Testis (tissue), 3 donors: ENCODE results near the gene C5orf15. TPM values are rescaled to one million over a fixed set of nuclear protein-coding genes. Genes with fewer than 3 reads are reported as not detected.

Experiments used
- DNase-seq: peaks from one replicate; pipeline ENCODE4 v3.0.0-alpha.2; 2019
- H3K27ac ChIP-seq, 2 donors: fragments of 200-600 bp; sonication (generic); one replicate each; pipeline ENCODE4 v1.5.1; 2019
- H3K27me3 ChIP-seq: fragments of 200-600 bp; sonication (generic); one replicate; pipeline ENCODE4 v1.5.1; 2019
- H3K36me3 ChIP-seq: fragments of 200-600 bp; sonication (generic); one replicate; pipeline ENCODE4 v1.5.1; 2017; ENCODE audit warnings: low read depth; ENCODE audit errors: missing control alignments
- H3K4me1 ChIP-seq: fragments of 200-600 bp; sonication (generic); one replicate; pipeline ENCODE4 v1.5.1; 2019
- H3K4me3 ChIP-seq, 2 donors: fragments of 200-600 bp; sonication (generic); one replicate each; pipeline ENCODE4 v1.5.1; 2017 to 2019
- H3K9me3 ChIP-seq: fragments of 200-600 bp; sonication (generic); one replicate; pipeline ENCODE4 v1.5.1; 2017
- CTCF ChIP-seq, 3 experiments: fragments of 450-650 bp in 2 of 3; fragments of 200-600 bp in 1 of 3; sonication (generic) in 1 of 3; IDR thresholded peaks; one replicate each; pipeline ENCODE4 v1.5.1; 2016 to 2019; ENCODE audit warnings: antibody characterized with exemption in 3 of 3, mild to moderate bottlenecking in 2 of 3, moderate library complexity in 1 of 3
- POLR2A ChIP-seq: fragments of 450-650 bp; IDR thresholded peaks from one replicate; pipeline ENCODE4 v1.6.1; 2017; ENCODE audit warnings: antibody characterized with exemption, mild to moderate bottlenecking, moderate library complexity
- WGBS, 2 donors: methylation state at CpG; one replicate each; pipeline ENCODE4 v1.1.5; 2018; 5-methylcytosine and 5-hydroxymethylcytosine counted together
- intact Hi-C: fragments of 100-400 bp; cut with DNase I; formaldehyde crosslinking; loops from one replicate; pipeline ENCODE4 v1.15.1; 2023; ENCODE audit warnings: low total_unique reads
- polyA plus RNA-seq: library from polyadenylated mRNA; stranded (reverse); fragments of 350-450 nt; fragmentation: Illumina TruSeq; extraction: RNeasy Lipid Tissue Mini Kit (QIAGEN cat#74804); gene quantifications from one replicate; pipeline ENCODE4 v1.2.3, GENCODE V29; 2014; ENCODE audit warnings: low read depth, low replicate concordance; ENCODE audit not compliant: insufficient read depth
- total RNA-seq, 2 donors: library from RNA; depleted of rRNA; stranded (reverse); fragments of >200 nt; gene quantifications; one replicate each; pipeline ENCODE4 v1.2.3, GENCODE V29; 2016

C5orf15 gene
- total and polyA plus RNA-seq, 3 donors from 2014 or later: 44.8 to 65.1 (median 62.9) TPM

- no peak for TF ChIP-seq POLR2A
- H3K27ac ChIP-seq: no peak overlapping the region
- H3K9me3 ChIP-seq: no peaks in the 10 kb centered on the region
- intact Hi-C loops: no loop called here
- DNase-seq: no peak
- no peaks in the 10 kb centered on the region for H3K36me3 ChIP-seq
- WGBS, 2 donors: 82 to 92% methylated on average over 10 of the region's 10 CpGs
- H3K27me3 ChIP-seq: no peaks in the 10 kb centered on the region
- no peaks in the 10 kb centered on the region for H3K4me1 ChIP-seq
- no peak overlapping the region for H3K4me3 ChIP-seq
Measured at GRCh38 chr5:133966090-133966489, 2.3 kb downstream of the C5orf15 start.

GRCh38 chr5:133963493-133964128 lies 4.8 kb downstream of the C5orf15 start:
- WGBS, 2 donors: 94 to 96% methylated on average over 2 of the region's 2 CpGs
- no peak overlapping the region for H3K27ac ChIP-seq
- intact Hi-C loops: no loop called here
- H3K4me1 ChIP-seq: no peaks in the 10 kb centered on the region
- H3K4me3 ChIP-seq: no peak overlapping the region
- no peak for DNase-seq
- H3K9me3 ChIP-seq: no peaks in the 10 kb centered on the region
- H3K27me3 ChIP-seq: no peaks in the 10 kb centered on the region
- TF ChIP-seq CTCF (IDR thresholded peaks at IDR 0.05) (no peak), POLR2A (no peak)
- no peaks in the 10 kb centered on the region for H3K36me3 ChIP-seq

DNA sequence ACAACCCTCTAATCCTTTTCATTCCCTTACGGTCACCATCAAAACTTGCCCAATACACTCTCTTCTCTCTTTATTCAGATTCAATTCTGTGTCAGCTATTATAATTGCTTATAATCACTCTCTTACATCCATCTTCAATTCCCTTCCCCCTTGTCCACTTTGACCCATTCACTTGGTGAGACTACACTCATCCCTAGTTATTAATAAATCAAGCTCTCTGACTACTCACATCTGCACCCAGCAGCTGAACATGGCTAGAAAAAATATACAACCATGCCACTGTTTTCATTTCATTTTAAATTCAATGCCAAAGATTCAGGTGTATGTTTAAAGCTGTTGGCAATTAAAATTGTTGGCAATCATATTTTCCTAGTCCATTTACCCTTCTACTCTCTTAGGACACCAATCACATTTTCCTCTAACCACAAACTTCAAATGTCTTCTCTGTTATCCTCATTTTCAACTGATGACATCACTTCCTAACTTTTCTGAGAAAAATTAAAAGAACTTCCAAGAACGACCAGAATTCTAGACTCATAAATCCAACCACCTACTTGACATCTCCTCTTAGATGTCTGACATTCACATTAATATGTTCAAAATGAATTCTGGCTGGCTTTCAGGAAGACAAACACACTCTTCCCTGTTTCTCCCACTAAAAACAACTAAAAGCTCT lies 5.5 kb downstream of the C5orf15 start:
- no peak overlapping the region for H3K27ac ChIP-seq
- 66 to 68% methylated on average over 2 of the region's 2 CpGs for WGBS, 2 donors

DNA sequence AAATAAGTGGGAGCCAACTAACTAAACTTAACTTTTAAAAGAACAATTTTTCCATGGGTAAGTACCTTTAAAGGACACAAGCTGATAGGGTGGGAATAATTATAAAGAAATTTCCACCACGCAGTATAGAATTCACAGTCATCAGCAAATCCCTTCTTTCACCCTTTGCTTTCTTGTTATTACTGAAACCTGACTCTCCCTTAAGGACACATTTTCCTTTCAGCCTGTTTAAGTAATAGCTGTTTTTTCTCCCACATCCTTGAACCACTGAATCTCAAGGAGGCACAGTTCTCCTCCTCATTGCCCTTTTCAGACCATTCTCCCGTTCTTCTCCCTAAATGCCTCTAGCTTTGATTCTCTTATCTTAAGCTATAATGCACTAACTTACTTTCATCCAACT lies 6.3 kb downstream of the C5orf15 start:
- no peaks in the 10 kb centered on the region for H3K27me3 ChIP-seq
- H3K4me1 ChIP-seq: no peaks in the 10 kb centered on the region
- TF ChIP-seq CTCF (IDR thresholded peaks at IDR 0.05) (no peak), POLR2A (no peak)
- 68 to 76% methylated on average over 2 of the region's 2 CpGs for WGBS, 2 donors
- DNase-seq: no peak
- intact Hi-C loops: no loop called here
- H3K4me3 ChIP-seq: no peak overlapping the region
- no peak overlapping the region for H3K27ac ChIP-seq
- H3K9me3 ChIP-seq: no peaks in the 10 kb centered on the region
- H3K36me3 ChIP-seq: no peaks in the 10 kb centered on the region

More for the DNA sequence above, 5.5 kb downstream of the C5orf15 start:
- intact Hi-C loops: no loop called here
- no peak for TF ChIP-seq POLR2A
- TF ChIP-seq CTCF (IDR thresholded peaks at IDR 0.05): no peak
- H3K9me3 ChIP-seq: no peaks in the 10 kb centered on the region
- H3K36me3 ChIP-seq: no peaks in the 10 kb centered on the region
- H3K27me3 ChIP-seq: no peaks in the 10 kb centered on the region
- DNase-seq: no peak
- no peak overlapping the region for H3K4me3 ChIP-seq
- no peaks in the 10 kb centered on the region for H3K4me1 ChIP-seq

DNA sequence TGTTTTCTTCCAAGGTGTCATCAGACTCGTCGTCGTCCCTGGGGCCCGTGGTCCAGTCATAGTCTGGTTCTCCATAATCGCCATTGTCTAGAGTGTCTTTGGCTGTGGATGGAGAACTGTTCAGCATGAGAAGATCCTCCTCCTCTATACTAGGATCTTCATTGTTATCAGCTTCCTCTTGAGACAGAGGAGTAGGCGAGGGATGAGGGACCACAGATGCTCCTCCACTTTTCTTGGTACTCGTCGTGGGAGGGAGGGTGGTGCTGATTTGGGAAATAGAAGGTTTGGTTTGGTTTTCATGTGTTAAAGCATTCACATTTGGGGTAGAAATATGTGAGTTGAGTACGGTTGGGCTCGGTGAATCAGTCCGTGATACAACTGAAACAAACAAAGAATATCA lies 8.8 kb downstream of the C5orf15 start:
- TF ChIP-seq POLR2A (no peak), CTCF (IDR thresholded peaks at IDR 0.05) (no peak)
- intact Hi-C loops: no loop called here
- 78 to 86% methylated on average over 11 of the region's 11 CpGs for WGBS, 2 donors
- H3K4me1 ChIP-seq: no peaks in the 10 kb centered on the region
- no peak overlapping the region for H3K27ac ChIP-seq
- H3K9me3 ChIP-seq: no peaks in the 10 kb centered on the region
- H3K27me3 ChIP-seq: no peaks in the 10 kb centered on the region
- DNase-seq: no peak
- H3K4me3 ChIP-seq: no peak overlapping the region
- H3K36me3 ChIP-seq: no peaks in the 10 kb centered on the region
